BJ (cell line): Measurements from ENCODE around the gene NEURL2. TPM values are rescaled to one million over a fixed set of nuclear protein-coding genes. Genes with fewer than 3 reads are reported as not detected.

Experiments used
- CTCF ChIA-PET: fragments of 350-600 bp; formaldehyde crosslinking; extraction: SDS; loops from one replicate; lab custom pipeline; 2021; ENCODE audit warnings: antibody characterized with exemption, inconsistent platforms; lab: Yijun Ruan, JAX
- POLR2A ChIA-PET: fragments of 300-600 bp; sonication (Branson Sonifier 250); formaldehyde crosslinking; extraction: SDS; loops from one replicate; lab custom pipeline; 2021; ENCODE audit warnings: antibody characterized with exemption; lab: Charles Lee
- DNase-seq: peaks from one replicate; pipeline ENCODE4 v3.0.0-alpha.2; 2011; ENCODE audit warnings: low read depth
- H3K27me3 ChIP-seq: 2 replicates; pipeline ENCODE4 v1.6.0; 2011; ENCODE audit warnings: low read length; ENCODE audit not compliant: control insufficient read depth, insufficient read depth
- H3K36me3 ChIP-seq: 2 replicates; pipeline ENCODE4 v1.5.1; 2011; ENCODE audit warnings: low read length; ENCODE audit not compliant: control insufficient read depth, insufficient read depth
- H3K4me3 ChIP-seq: 2 replicates; pipeline ENCODE4 v1.5.1; 2011; ENCODE audit warnings: low read depth, mild to moderate bottlenecking, control low read depth, low read length
- polyA plus RNA-seq: library from polyadenylated mRNA; depleted of rRNA; stranded (reverse); fragments of >200 nt; gene quantifications from 2 replicates; pipeline ENCODE4 v1.2.3, GENCODE V29; 2011
- TF ChIP-seq, protein P1 (sequence below): IDR thresholded peaks from 2 replicates; pipeline ENCODE4 v1.5.1; 2011; ENCODE audit warnings: low read depth, mild to moderate bottlenecking, control low read depth, inconsistent platforms, low read length, moderate library complexity; ENCODE audit not compliant: insufficient read depth

NEURL2 gene
- polyA plus RNA-seq, 1 experiment, result 4.3 TPM

DNA sequence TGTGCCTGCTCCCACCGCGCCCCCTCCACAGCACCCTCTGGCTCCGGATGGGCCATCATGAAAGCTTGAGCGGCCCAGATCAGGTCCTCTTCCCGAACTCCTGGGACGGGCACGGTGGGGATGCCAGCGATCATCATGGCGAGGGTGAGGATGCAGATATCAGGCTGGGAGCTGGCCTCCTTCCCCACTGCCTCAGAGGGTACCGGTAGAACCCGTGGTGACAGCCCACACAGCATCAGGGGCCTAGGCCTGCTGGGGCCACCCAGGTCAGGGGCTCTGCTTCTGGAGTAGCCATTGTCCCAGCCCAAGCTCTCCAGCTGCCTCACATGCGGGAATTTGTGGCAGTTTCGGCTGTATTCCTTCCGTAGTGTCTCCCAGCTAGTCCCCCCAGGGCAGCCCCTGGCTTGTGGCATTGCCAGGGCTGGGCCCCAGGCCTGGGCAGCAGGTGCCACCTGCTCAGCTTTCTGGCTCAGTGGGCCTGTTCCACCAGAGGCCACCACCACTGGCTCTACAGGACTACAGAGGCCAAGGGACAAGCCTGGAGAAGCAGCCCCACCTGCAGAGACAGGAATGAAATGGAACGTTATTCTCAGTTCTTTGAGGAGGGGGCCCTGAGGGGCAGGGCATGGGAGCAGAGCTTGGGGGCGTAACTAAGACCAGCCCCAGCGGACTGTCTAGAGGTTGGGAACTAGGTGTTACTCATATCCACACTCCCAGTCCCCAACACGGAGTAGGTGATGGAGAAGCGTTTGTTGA is 4.2 kb downstream of the NEURL2 start:
- Histone ChIP-seq H3K36me3 (peaks cover 14% of the 10 kb centered on the region), H3K4me3 (no peak overlapping the region), H3K27me3 (no peaks in the 10 kb centered on the region)
- ChIA-PET POLR2A (no interaction called here), CTCF (interaction anchor here (0.7 to 1.0 kb wide), 2 partner anchors 70 to 88 kb away, joined by 3 to 4 read pairs; no protein-coding TSS in a partner anchor)
- DNase-seq, result no peak
- TF ChIP-seq, protein P1, sequence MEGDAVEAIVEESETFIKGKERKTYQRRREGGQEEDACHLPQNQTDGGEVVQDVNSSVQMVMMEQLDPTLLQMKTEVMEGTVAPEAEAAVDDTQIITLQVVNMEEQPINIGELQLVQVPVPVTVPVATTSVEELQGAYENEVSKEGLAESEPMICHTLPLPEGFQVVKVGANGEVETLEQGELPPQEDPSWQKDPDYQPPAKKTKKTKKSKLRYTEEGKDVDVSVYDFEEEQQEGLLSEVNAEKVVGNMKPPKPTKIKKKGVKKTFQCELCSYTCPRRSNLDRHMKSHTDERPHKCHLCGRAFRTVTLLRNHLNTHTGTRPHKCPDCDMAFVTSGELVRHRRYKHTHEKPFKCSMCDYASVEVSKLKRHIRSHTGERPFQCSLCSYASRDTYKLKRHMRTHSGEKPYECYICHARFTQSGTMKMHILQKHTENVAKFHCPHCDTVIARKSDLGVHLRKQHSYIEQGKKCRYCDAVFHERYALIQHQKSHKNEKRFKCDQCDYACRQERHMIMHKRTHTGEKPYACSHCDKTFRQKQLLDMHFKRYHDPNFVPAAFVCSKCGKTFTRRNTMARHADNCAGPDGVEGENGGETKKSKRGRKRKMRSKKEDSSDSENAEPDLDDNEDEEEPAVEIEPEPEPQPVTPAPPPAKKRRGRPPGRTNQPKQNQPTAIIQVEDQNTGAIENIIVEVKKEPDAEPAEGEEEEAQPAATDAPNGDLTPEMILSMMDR, result no peak

DNA sequence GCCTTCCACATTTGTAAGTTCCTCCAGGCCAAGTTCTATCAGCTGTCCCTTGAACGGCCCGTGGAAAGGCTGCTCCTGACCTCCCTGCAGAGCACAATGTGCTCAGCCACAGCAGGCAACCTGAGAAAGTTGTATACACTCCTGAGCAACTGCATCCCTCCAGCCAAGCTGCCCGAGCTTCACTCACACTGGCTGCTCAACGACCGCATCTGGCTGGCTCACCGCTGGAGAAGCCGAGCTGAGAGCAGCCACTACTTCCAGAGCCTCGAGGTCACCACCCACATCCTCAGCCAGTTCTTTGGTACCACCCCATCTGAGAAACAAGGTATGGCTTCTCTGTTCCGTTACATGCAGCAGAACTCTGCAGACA is 7.9 kb downstream of the NEURL2 start:
- no peaks in the 10 kb centered on the region for H3K27me3 ChIP-seq
- DNase-seq, result no peak
- H3K36me3 ChIP-seq, result peaks cover 14% of the 10 kb centered on the region
- no peak overlapping the region for H3K4me3 ChIP-seq
- TF ChIP-seq, protein P1, result no peak
- CTCF ChIA-PET, result interaction anchor here (0.6 to 1.4 kb wide), 4 partner anchors 13 to 960 kb away, joined by 3 to 4 read pairs (median 3); no protein-coding TSS in a partner anchor
- POLR2A ChIA-PET, result no interaction called here

- TF ChIP-seq, protein P1, result no peak
- CTCF ChIA-PET, result interaction anchor here (0.6 to 2.1 kb wide), 6 partner anchors 8 to 959 kb away, joined by 3 to 13 read pairs (median 3); partner anchors contain the start of genes CTSA and NEURL2
- POLR2A ChIA-PET, result no interaction called here
- no peaks in the 10 kb centered on the region for H3K27me3 ChIP-seq
- H3K36me3 ChIP-seq, result peaks cover 14% of the 10 kb centered on the region
- DNase-seq, result no peak
- no peak overlapping the region for H3K4me3 ChIP-seq
Measured at GRCh38 chr20:45882469-45883099, 8.4 kb downstream of the NEURL2 start.

DNA sequence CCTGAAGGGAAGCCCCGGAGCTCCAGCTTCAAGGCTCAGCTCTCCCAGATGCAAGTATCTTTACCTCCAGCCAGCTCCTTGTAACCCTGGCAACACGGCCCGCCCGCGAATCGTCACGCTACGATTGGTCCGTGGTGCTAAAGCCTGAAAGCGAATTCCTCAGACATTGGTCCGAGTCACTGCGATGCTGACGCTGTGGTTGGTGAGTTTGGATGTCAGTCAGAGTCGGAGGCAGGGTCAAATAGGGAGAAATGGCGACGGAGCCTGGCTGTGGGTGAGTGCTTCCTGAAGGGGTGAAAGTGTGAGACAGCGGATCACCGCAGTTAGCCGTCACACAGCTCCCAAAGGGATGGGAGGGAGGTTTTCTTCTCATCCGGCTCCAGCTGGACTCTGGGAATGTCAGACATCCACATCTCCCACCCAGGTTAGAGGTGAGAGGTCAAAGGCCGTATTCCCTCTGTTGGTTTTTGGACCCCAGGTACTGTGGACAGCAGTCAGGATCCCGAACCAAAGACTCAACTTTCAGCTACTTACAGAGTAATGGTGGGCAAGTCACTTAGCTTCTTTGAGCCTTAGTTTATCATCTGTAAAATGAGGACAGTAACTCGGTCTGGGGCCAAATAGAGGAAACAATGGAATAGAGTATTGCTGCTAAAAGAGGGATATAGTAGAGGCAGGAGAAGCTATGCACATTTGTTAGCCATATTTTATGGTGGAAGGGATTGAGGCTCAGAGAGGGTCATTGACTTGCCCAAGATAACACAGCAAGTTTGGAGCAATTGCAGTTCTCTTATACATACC is 9.8 kb downstream of the NEURL2 start, which contains the start of gene ZSWIM1:
Gene ZSWIM1, plus strand, starts transcription at position 240 of the 801 bp plus-strand sequence. CDS start 1,366 bp downstream, outside the sequence.
- H3K4me3 ChIP-seq, result peak within 1 kb of the TSS; percentile 68
- no peaks in the 10 kb centered on the region for H3K27me3 ChIP-seq
- POLR2A ChIA-PET, result interaction anchor here (0.6 kb wide), 1 partner anchor 61 kb away, joined by 10 read pairs; no protein-coding TSS in a partner anchor
- peaks cover 15% of the 10 kb centered on the region for H3K36me3 ChIP-seq
- TF ChIP-seq, protein P1, result no peak
- CTCF ChIA-PET, result interaction anchor here (0.6 to 2.1 kb wide), 5 partner anchors 9 to 478 kb away, joined by 3 to 13 read pairs (median 3); partner anchors contain the start of genes CTSA and NEURL2
- DNase-seq, result peak; percentile 97
